DOHH2 (cell line): Measurements from ENCODE around the gene GRB14.

Experiments used
- EZH2phosphoT487 ChIP-seq: fragments of 200-600 bp; sonication (generic); IDR thresholded peaks from 2 replicates; pipeline ENCODE4 v1.6.1; 2017; ENCODE audit warnings: borderline replicate concordance, mild to moderate bottlenecking, antibody characterized with exemption, low read length, moderate library complexity, mixed read lengths
- TF ChIP-seq, protein P1 (sequence below): fragments of 200-600 bp; sonication (generic); IDR thresholded peaks from one replicate; pipeline ENCODE4 v1.5.1; 2014; ENCODE audit warnings: antibody characterized with exemption, mild to moderate bottlenecking, low read depth, low read length; ENCODE audit not compliant: poor library complexity, severe bottlenecking

GRCh38 chr2:164473021-164473420 lies 148.3 kb downstream of the GRB14 start:
- TF ChIP-seq, protein P1, sequence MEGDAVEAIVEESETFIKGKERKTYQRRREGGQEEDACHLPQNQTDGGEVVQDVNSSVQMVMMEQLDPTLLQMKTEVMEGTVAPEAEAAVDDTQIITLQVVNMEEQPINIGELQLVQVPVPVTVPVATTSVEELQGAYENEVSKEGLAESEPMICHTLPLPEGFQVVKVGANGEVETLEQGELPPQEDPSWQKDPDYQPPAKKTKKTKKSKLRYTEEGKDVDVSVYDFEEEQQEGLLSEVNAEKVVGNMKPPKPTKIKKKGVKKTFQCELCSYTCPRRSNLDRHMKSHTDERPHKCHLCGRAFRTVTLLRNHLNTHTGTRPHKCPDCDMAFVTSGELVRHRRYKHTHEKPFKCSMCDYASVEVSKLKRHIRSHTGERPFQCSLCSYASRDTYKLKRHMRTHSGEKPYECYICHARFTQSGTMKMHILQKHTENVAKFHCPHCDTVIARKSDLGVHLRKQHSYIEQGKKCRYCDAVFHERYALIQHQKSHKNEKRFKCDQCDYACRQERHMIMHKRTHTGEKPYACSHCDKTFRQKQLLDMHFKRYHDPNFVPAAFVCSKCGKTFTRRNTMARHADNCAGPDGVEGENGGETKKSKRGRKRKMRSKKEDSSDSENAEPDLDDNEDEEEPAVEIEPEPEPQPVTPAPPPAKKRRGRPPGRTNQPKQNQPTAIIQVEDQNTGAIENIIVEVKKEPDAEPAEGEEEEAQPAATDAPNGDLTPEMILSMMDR, result no peak
- no peak for TF ChIP-seq EZH2phosphoT487
